GM12878 (cell line): Measurements from ENCODE around the gene TRMT44.

Source experiments
- ESRRA ChIP-seq: IDR thresholded peaks from 2 replicates; pipeline ENCODE4 v1.6.1; 2012; ENCODE audit warnings: mild to moderate bottlenecking, low read length, improper control_type of control experiment
- FOXM1 ChIP-seq: IDR thresholded peaks from 2 replicates; pipeline ENCODE4 v1.6.1; 2012; ENCODE audit warnings: low read depth, mild to moderate bottlenecking, inconsistent platforms, low read length, moderate library complexity
- GABPA ChIP-seq: IDR thresholded peaks from 2 replicates; pipeline ENCODE4 v1.6.1; 2014; ENCODE audit warnings: antibody characterized with exemption, low read depth, mild to moderate bottlenecking, inconsistent platforms
- HCFC1 ChIP-seq: fragments of 150-350 bp; IDR thresholded peaks from 2 replicates; pipeline ENCODE4 v1.6.1; 2014; ENCODE audit warnings: low read length
- KAT2A ChIP-seq: conservative IDR thresholded peaks from 2 replicates; pipeline ENCODE4 v1.6.1; 2011; ENCODE audit warnings: low read depth, low read length; ENCODE audit not compliant: control insufficient read depth
- NFYB ChIP-seq: IDR thresholded peaks from 2 replicates; pipeline ENCODE4 v1.6.1; 2011; ENCODE audit warnings: low read depth, mild to moderate bottlenecking, low read length, improper control_type of control experiment, moderate library complexity; ENCODE audit not compliant: insufficient read depth
- POLR2A ChIP-seq: IDR thresholded peaks from 2 replicates; pipeline ENCODE4 v1.6.1; 2011; ENCODE audit warnings: low read depth, mild to moderate bottlenecking, low read length
- SUZ12 ChIP-seq: fragments of 200-600 bp; sonication (generic); IDR thresholded peaks from one replicate; pipeline ENCODE4 v1.6.1; 2018; ENCODE audit warnings: antibody characterized with exemption, mild to moderate bottlenecking; ENCODE audit not compliant: unreplicated experiment
- TAF1 ChIP-seq: IDR thresholded peaks from 2 replicates; pipeline ENCODE4 v1.6.1; 2011; ENCODE audit warnings: mild to moderate bottlenecking, low read depth, low read length, borderline replicate concordance
- ZNF384 ChIP-seq: IDR thresholded peaks from 2 replicates; pipeline ENCODE4 v1.6.1; 2012; ENCODE audit warnings: low read depth, mild to moderate bottlenecking, low read length, improper control_type of control experiment, borderline replicate concordance

DNA sequence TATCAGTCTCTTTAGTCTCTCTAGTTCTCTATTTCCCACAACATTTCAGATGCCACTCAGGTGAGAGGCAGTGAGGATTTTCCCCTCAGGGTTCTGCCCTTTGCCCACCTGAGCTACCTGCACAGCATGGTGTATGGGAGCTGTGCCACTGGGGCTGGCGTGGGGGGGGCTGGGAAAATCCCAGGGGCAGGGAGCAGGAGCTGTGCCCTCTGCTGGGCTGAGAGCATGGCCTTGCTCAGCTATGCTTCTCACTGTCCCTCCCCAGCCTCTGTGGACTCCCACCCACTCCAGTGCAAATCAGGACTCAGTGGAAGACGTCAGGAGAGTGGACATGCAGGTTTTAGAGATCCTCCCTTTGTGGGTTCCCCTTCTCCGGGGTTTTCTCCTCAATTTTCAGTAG, 57.2 kb downstream of the TRMT44 start:
- no peak for TF ChIP-seq POLR2A
- TF ChIP-seq TAF1, result no peak
- TF ChIP-seq ESRRA, result no peak
- no peak for TF ChIP-seq SUZ12
- no peak for TF ChIP-seq GABPA
- no peak for TF ChIP-seq ZNF384
- no peak for TF ChIP-seq FOXM1
- TF ChIP-seq HCFC1, result no peak
- no peak for TF ChIP-seq KAT2A
- TF ChIP-seq NFYB, result no peak
